HL-60 (cell line): ENCODE results near the gene RTTN.

ENCODE experiments used
- POLR2AphosphoS5 ChIP-seq: IDR thresholded peaks from 2 replicates; pipeline ENCODE4 v1.6.1; 2012; ENCODE audit warnings: low read depth
- TF ChIP-seq, protein P1 (sequence below): IDR thresholded peaks from one replicate; pipeline ENCODE4 v1.5.1; 2011; ENCODE audit warnings: low read length, control low read depth, inconsistent platforms; ENCODE audit not compliant: insufficient read depth

DNA sequence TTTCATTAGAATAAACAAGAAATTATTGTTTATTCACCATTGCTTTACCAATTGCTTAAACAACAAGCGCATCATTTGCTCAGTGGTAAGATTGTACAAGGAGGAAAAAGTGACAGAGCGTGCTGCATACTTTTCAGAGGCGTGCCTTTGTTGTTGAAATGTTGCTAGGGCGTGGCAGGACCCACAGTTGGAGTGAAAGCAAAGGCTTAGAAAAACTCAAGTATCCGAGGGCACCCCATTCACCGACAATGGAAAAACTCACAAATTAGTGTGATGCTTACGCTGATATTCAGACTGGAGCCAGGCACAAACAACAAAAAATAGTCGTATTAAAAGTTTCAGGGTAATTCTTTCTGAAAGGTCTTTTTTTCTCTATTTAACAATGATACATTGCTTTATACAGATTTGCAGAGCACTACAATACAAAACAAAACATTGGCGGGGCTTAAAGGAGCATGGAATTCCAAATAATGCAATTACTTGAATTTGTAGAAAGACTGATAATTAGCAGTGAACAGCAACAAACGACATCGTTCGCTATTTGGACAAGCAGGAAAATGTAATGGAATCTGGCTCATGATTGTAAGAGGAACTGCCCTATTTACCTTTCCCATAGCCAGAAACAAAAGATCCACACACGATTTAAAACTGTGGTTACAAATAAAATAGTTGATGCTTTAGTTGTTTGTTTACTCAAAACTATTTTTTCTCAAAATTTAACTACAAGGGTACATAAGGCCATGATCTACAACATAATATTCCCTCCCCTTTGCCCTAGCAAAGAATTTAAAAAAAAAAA lies 37.8 kb upstream of the RTTN start:
- TF ChIP-seq, protein P1, sequence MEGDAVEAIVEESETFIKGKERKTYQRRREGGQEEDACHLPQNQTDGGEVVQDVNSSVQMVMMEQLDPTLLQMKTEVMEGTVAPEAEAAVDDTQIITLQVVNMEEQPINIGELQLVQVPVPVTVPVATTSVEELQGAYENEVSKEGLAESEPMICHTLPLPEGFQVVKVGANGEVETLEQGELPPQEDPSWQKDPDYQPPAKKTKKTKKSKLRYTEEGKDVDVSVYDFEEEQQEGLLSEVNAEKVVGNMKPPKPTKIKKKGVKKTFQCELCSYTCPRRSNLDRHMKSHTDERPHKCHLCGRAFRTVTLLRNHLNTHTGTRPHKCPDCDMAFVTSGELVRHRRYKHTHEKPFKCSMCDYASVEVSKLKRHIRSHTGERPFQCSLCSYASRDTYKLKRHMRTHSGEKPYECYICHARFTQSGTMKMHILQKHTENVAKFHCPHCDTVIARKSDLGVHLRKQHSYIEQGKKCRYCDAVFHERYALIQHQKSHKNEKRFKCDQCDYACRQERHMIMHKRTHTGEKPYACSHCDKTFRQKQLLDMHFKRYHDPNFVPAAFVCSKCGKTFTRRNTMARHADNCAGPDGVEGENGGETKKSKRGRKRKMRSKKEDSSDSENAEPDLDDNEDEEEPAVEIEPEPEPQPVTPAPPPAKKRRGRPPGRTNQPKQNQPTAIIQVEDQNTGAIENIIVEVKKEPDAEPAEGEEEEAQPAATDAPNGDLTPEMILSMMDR: no peak
- no peak for TF ChIP-seq POLR2AphosphoS5
